IMR-90 (cell line): ENCODE data around the gene PARK7. TPM values are rescaled to one million over a fixed set of nuclear protein-coding genes. Genes with fewer than 3 reads are reported as not detected.
A peak's percentile ranks its signal among the peaks of the same experiment; 100 is the strongest.

Experiments used
- ATAC-seq: fragments of 200-7000 bp; cut with Tn5 transposase; 2 replicates; pipeline ENCODE4 v1.9.1; 2020; ENCODE audit warnings: low read depth, mild to moderate bottlenecking, moderate library complexity
- BruUV-seq: library from RNA; stranded (reverse); fragments of 400-500 nt; replicated peaks from 2 replicates; lab custom pipeline; 2021; lab: Mats Ljungman, UMichigan
- CTCF ChIA-PET: fragments of 300-600 bp; formaldehyde crosslinking; extraction: SDS; loops from one replicate; lab custom pipeline; 2021; ENCODE audit warnings: antibody characterized with exemption; lab: Yijun Ruan, JAX
- POLR2A ChIA-PET: fragments of 300-600 bp; sonication (Branson Sonifier 250); formaldehyde crosslinking; loops from one replicate; lab custom pipeline; 2022; ENCODE audit warnings: antibody characterized with exemption; ENCODE audit not compliant: unreplicated experiment; lab: Charles Lee
- DNase-seq: peaks from one replicate; pipeline ENCODE4 v3.0.0; 2013
- H2AFZ ChIP-seq: replicated peaks from 2 replicates; pipeline ENCODE3; 2013; ENCODE audit warnings: low read length, mild to moderate bottlenecking; ENCODE audit not compliant: poor library complexity
- H2AK5ac ChIP-seq: 2 replicates; pipeline ENCODE4 v1.6.1; 2013; ENCODE audit warnings: low read depth, low read length, inconsistent platforms
- H2AK9ac ChIP-seq: replicated peaks from 2 replicates; pipeline ENCODE3; 2013; ENCODE audit warnings: mild to moderate bottlenecking, low read depth, low read length, moderate library complexity; ENCODE audit not compliant: poor library complexity
- H2BK120ac ChIP-seq: 2 replicates; pipeline ENCODE4 v1.6.1; 2013; ENCODE audit warnings: low read depth, low read length, inconsistent platforms
- H2BK15ac ChIP-seq: 3 replicates; pipeline ENCODE4 v1.6.1; 2013; ENCODE audit warnings: low read depth, low read length, inconsistent platforms
- H2BK20ac ChIP-seq: 2 replicates; pipeline ENCODE4 v1.6.1; 2013; ENCODE audit warnings: low read depth, mild to moderate bottlenecking, inconsistent platforms, low read length, moderate library complexity
- H2BK5ac ChIP-seq: 2 replicates; pipeline ENCODE4 v1.6.1; 2013; ENCODE audit warnings: mild to moderate bottlenecking, low read depth, low read length, inconsistent platforms; ENCODE audit not compliant: poor library complexity, severe bottlenecking
- H3K14ac ChIP-seq: replicated peaks from 2 replicates; pipeline ENCODE4 v1.6.1; 2013; ENCODE audit warnings: low read depth, low read length, inconsistent platforms
- H3K18ac ChIP-seq: 2 replicates; pipeline ENCODE4 v1.6.1; 2013; ENCODE audit warnings: low read depth, low read length, control low read depth
- H3K23ac ChIP-seq: 2 replicates; pipeline ENCODE4 v1.6.1; 2013; ENCODE audit warnings: low read depth, low read length, inconsistent platforms
- H3K27ac ChIP-seq: 2 replicates; pipeline ENCODE4 v1.5.1; 2013; ENCODE audit warnings: mild to moderate bottlenecking, control low read depth, low read length; ENCODE audit not compliant: insufficient read depth
- H3K27me3 ChIP-seq: 2 replicates; pipeline ENCODE4 v1.6.1; 2013; ENCODE audit warnings: low read length; ENCODE audit not compliant: control insufficient read depth, insufficient read depth
- H3K36me3 ChIP-seq: 2 replicates; pipeline ENCODE4 v1.6.1; 2013; ENCODE audit warnings: low read length, mixed read lengths; ENCODE audit not compliant: control insufficient read depth, insufficient read depth
- H3K4ac ChIP-seq: 2 replicates; pipeline ENCODE4 v1.6.1; 2013; ENCODE audit warnings: low read depth, low read length, inconsistent platforms
- H3K4me1 ChIP-seq: 2 replicates; pipeline ENCODE4 v1.6.1; 2013; ENCODE audit warnings: low read length, mixed read lengths; ENCODE audit not compliant: control insufficient read depth, insufficient read depth
- H3K4me2 ChIP-seq: 2 replicates; pipeline ENCODE4 v1.6.1; 2013; ENCODE audit warnings: low read depth, mild to moderate bottlenecking, control low read depth, low read length, moderate library complexity
- H3K4me3 ChIP-seq: 2 replicates; pipeline ENCODE4 v1.5.1; 2013; ENCODE audit warnings: low read depth, mild to moderate bottlenecking, control low read depth, low read length, moderate library complexity; ENCODE audit not compliant: insufficient read depth
- H3K56ac ChIP-seq: 2 replicates; pipeline ENCODE4 v1.6.1; 2013; ENCODE audit warnings: low read length, inconsistent platforms; ENCODE audit not compliant: insufficient read depth; ENCODE audit errors: extremely low read depth
- H3K79me1 ChIP-seq, 2 experiments: 2 replicates each; pipeline ENCODE4 v1.6.1; 2013; ENCODE audit warnings: low read length in 2 of 2, inconsistent platforms in 1 of 2, low read depth in 1 of 2
- H3K9ac ChIP-seq: 2 replicates; pipeline ENCODE4 v1.6.1; 2013; ENCODE audit warnings: low read depth, low read length, control low read depth
- H3K9me1 ChIP-seq: 2 replicates; pipeline ENCODE4 v1.6.1; 2013; ENCODE audit warnings: low read length, inconsistent platforms; ENCODE audit not compliant: insufficient read depth
- H3K9me3 ChIP-seq: 2 replicates; pipeline ENCODE4 v1.6.1; 2013; ENCODE audit warnings: low read length; ENCODE audit not compliant: control insufficient read depth, insufficient read depth
- H4K20me1 ChIP-seq: 2 replicates; pipeline ENCODE4 v1.6.1; 2013; ENCODE audit warnings: low read length, inconsistent platforms; ENCODE audit not compliant: insufficient read depth
- H4K5ac ChIP-seq: 2 replicates; pipeline ENCODE4 v1.6.1; 2013; ENCODE audit warnings: mild to moderate bottlenecking, low read depth, low read length, control low read depth
- H4K8ac ChIP-seq, 2 experiments: 2 replicates each; pipeline ENCODE4 v1.6.1; 2013; ENCODE audit warnings: low read depth in 2 of 2, low read length in 2 of 2, control low read depth in 1 of 2, inconsistent platforms in 1 of 2
- H4K91ac ChIP-seq: 2 replicates; pipeline ENCODE4 v1.6.1; 2013; ENCODE audit warnings: low read depth, low read length, inconsistent platforms; ENCODE audit not compliant: insufficient read depth
- CEBPB ChIP-seq: IDR thresholded peaks from 2 replicates; pipeline ENCODE4 v1.6.1; 2012; ENCODE audit warnings: low read depth, low read length, improper control_type of control experiment
- CHD1 ChIP-seq: IDR thresholded peaks from 2 replicates; pipeline ENCODE4 v1.6.1; 2012; ENCODE audit warnings: low read depth, low read length, improper control_type of control experiment
- ELK1 ChIP-seq: fragments of 150-350 bp; IDR thresholded peaks from 2 replicates; pipeline ENCODE4 v1.6.1; 2016; ENCODE audit warnings: low read depth, mild to moderate bottlenecking, low read length, moderate library complexity, borderline replicate concordance
- MAZ ChIP-seq: IDR thresholded peaks from 2 replicates; pipeline ENCODE4 v1.6.1; 2012; ENCODE audit warnings: low read depth, mild to moderate bottlenecking, low read length, improper control_type of control experiment, moderate library complexity, borderline replicate concordance
- MXI1 ChIP-seq: IDR thresholded peaks from 2 replicates; pipeline ENCODE4 v1.6.1; 2012; ENCODE audit warnings: low read depth, mild to moderate bottlenecking, low read length, moderate library complexity, borderline replicate concordance
- POLR2A ChIP-seq: IDR thresholded peaks from 2 replicates; pipeline ENCODE4 v1.6.1; 2012; ENCODE audit warnings: mild to moderate bottlenecking, low read depth, low read length
- RAD21 ChIP-seq: IDR thresholded peaks from 2 replicates; pipeline ENCODE4 v1.6.1; 2012; ENCODE audit warnings: low read length, improper control_type of control experiment
- USF2 ChIP-seq: fragments of 150-350 bp; IDR thresholded peaks from 2 replicates; pipeline ENCODE4 v1.6.1; 2017; ENCODE audit warnings: mild to moderate bottlenecking, antibody characterized with exemption, low read length, low read depth
- WGBS, 2 experiments: methylation state at CpG; one replicate each; pipeline versions ENCODE4 v1.1.5 to v1.1.7; 2013; ENCODE audit warnings: missing lambda C conversion rate in 2 of 2; ENCODE audit not compliant: insufficient read length in 1 of 2; ENCODE audit errors: extremely low coverage in 2 of 2; 5-methylcytosine and 5-hydroxymethylcytosine counted together
- dilution Hi-C: fragments of 300-500 bp; cut with HindIII; formaldehyde crosslinking; loops from one replicate; pipeline ENCODE4 v1.14.3; 2018; ENCODE audit warnings: low sequenced_read_pairs; ENCODE audit not compliant: unreplicated experiment
- in situ Hi-C: fragments of 300-500 bp; cut with MboI; formaldehyde crosslinking; loops from 3 replicates; pipeline ENCODE4 v1.14.3; 2019; ENCODE audit warnings: low sequenced_read_pairs, inconsistent platforms, mixed read lengths
- intact Hi-C: fragments of 100-400 bp; cut with micrococcal nuclease; formaldehyde crosslinking; loops from 2 replicates; pipeline ENCODE4 v1.10.0; 2022
- polyA plus RNA-seq, 3 experiments: library from polyadenylated mRNA; depleted of rRNA; stranded (reverse); fragments of >200 nt; gene quantifications; 2 replicates each; pipeline ENCODE4 v1.2.3, GENCODE V29; 2012; ENCODE audit warnings: low replicate concordance in 1 of 3
- total RNA-seq: library from RNA; depleted of rRNA; stranded (reverse); fragments of >200 nt; gene quantifications from 2 replicates; pipeline ENCODE4 v1.2.3, GENCODE V29; 2012

The PARK7 gene
- total and polyA plus RNA-seq, 2 of the 4 experiments (the other 2 are of a cell fraction), result 207 to 357 TPM

- no peak overlapping the region for H4K8ac ChIP-seq
- in situ Hi-C loops (no loop called here), intact Hi-C loops (loop anchor here (2.0 kb wide), 1 partner anchor 293 kb away; no protein-coding TSS in a partner anchor), dilution Hi-C loops (no loop called here)
- peak overlapping the region; percentile 75 for H2AK9ac ChIP-seq
- no peak overlapping the region for H4K5ac ChIP-seq
- 100% methylated on average over 2 of the region's 2 CpGs; no CpG with 5 or more reads in 1 of the 2 experiments for WGBS, 2 experiments
- H3K79me1 ChIP-seq, result peaks cover 21 to 35% of the 10 kb centered on the region in 2 experiments
- no peak overlapping the region for H3K27ac ChIP-seq
- H4K91ac ChIP-seq, result no peak overlapping the region
- CTCF ChIA-PET, result no interaction called here
- no peak overlapping the region for H3K14ac ChIP-seq
- peaks cover 15% of the 10 kb centered on the region for H3K36me3 ChIP-seq
- no peak overlapping the region for H2AFZ ChIP-seq
- H3K9me3 ChIP-seq, result no peaks in the 10 kb centered on the region
- H3K9ac ChIP-seq, result no peak overlapping the region
- H3K9me1 ChIP-seq, result no peaks in the 10 kb centered on the region; the same call in 1 of the 2 replicates
- no peak overlapping the region for H3K18ac ChIP-seq
- H4K20me1 ChIP-seq, result 0 out of 2 replicates have a peak, but pooled peaks cover 5% of the 10 kb centered on the region
- H3K4me3 ChIP-seq, result no peak overlapping the region
- H2AK5ac ChIP-seq, result no peak overlapping the region
- H3K23ac ChIP-seq, result no peak overlapping the region
- DNase-seq, result no peak
- H2BK120ac ChIP-seq, result no peak overlapping the region
- H2BK20ac ChIP-seq, result no peak overlapping the region
- no peak overlapping the region for H3K4ac ChIP-seq
- no peak overlapping the region for H3K4me2 ChIP-seq
- H3K56ac ChIP-seq, result no peak overlapping the region
- no peak for ATAC-seq
- H2BK5ac ChIP-seq, result no peak overlapping the region
- 0 out of 2 replicates have a peak, but pooled peaks cover 3% of the 10 kb centered on the region for H3K4me1 ChIP-seq
- POLR2A ChIA-PET, result no interaction called here
- no peak overlapping the region for H2BK15ac ChIP-seq
- H3K27me3 ChIP-seq, result no peaks in the 10 kb centered on the region
- no peak for TF ChIP-seq CEBPB
- no peak for TF ChIP-seq MAZ
- no peak for TF ChIP-seq USF2
- TF ChIP-seq ELK1, result no peak
- no peak for TF ChIP-seq POLR2A
- no peak for TF ChIP-seq CHD1
- TF ChIP-seq RAD21, result no peak
- no peak for TF ChIP-seq MXI1
- BruUV-seq, result no TSS peak
Measured at GRCh38 chr1:7960165-7960564, 1.3 kb upstream of the PARK7 start.
